Activated CD4-positive, CD25-positive, alpha-beta regulatory T cell treated with anti-CD3 and anti-CD28 coated beads, Interleukin-2, amount 50 U/mL, for 16 hours (primary cell): ENCODE results near the gene APBB1IP.
"Not testable (repeated sequence)": the region's sequence is repeated elsewhere in the genome, so short reads cannot be mapped to it uniquely, and the experiment has no call there.

Experiments used
- DNase-seq: peaks from one replicate; pipeline ENCODE4 v3.0.0-alpha.2; 2020; ENCODE audit warnings: low read depth, low spot score

The APBB1IP gene

GRCh38 chr10:26477501-26477900, 39.4 kb downstream of the APBB1IP start:
- DNase-seq: no peak

GRCh38 chr10:26478061-26478460, 39.9 kb downstream of the APBB1IP start:
- DNase-seq: no peak

DNA sequence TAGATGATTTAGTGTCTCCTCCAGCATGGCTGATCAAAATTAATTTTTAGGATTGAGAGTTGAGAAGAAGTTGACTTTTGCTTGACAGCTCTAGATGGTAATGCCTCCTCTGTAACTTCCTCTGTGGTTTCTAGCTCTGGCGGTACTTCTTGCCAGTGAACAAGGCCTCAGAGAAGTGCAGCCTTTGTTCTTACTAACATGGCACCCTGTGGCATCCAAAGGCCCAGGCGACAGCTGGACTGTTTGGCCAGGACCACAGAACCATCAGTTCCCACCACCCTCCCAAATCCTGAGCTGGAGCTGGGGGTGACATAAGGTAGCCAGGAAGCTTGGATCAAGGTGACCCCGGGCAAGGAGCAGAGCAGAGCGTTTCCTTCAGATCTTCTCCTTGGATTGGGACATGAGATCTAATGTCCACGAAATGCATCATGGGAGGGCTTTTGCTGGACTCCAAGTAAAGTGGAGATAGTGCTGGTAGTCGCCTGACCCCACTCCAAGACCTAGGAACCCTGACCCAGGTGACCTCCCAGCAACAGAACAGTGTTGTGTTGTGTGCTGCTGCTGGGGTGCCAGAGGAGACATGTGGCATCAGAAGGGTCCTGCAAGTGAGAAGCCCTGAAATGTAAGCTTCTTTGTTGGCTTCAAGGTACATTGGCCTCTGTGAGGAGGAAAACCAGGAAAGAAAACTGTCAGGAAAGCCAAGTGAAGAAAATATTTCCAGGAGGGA, 41.8 kb downstream of the APBB1IP start:
- no peak for DNase-seq

- no peak for DNase-seq
These were observed 43.2 kb downstream of the APBB1IP start for GRCh38 chr10:26481315-26481692.

GRCh38 chr10:26481914-26482550, 43.9 kb downstream of the APBB1IP start:
- DNase-seq: no peak

DNA sequence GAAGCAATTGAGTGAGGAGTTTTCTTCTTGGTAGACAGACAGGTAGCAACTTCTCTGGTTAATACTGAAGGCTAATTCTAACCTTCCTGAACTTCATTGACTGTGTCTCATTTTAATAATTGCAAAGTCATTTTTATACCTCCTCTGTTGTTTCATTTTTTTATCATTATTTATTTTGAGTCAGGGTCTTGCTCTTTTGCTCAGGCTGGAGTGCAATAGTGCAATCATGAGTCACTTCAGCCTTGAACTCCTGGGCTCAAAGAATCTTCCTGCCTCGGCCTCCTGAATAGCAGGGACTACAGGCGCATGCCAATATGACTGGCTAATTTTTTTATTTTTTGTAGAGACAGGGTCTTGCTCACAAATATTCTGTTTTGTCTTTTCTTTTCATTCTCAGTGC, 45.4 kb downstream of the APBB1IP start:
- DNase-seq: no peak

DNA sequence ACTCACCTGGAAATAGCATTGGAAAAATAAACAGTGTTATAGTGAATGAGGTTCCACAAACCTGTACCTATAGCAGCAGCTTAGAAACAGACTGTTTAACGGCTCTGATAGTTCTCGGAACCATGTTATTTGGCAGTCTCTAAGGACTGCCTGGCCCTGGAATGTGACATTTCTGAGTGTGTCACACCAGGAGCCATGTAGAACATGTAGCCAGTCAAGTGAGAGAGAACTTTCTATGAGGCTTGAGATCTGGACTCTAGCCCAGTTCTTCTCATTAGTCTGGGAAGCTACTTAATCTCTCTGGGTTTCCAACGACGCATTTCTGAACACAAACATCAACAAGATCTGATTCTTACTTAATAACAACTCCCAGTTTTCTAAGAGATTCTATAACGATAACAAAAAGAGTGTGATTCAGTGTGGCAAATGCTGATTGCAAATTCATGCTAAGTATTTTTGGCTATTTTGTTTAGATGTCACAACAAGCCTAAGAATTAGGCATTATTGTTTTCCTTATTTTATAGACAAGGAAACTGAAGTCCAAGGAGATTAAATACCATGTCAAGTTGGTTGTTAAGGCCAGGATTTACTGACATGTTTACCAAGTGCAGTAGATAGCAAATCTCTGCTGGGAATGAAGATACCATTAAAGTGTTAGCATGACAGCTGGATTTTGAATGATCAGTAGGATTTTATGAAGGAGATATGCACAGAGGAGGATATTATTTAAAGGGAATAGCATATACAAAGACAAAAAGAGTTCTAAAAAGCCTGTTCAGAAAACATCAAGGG, 47.2 kb downstream of the APBB1IP start:
- no peak for DNase-seq

DNA sequence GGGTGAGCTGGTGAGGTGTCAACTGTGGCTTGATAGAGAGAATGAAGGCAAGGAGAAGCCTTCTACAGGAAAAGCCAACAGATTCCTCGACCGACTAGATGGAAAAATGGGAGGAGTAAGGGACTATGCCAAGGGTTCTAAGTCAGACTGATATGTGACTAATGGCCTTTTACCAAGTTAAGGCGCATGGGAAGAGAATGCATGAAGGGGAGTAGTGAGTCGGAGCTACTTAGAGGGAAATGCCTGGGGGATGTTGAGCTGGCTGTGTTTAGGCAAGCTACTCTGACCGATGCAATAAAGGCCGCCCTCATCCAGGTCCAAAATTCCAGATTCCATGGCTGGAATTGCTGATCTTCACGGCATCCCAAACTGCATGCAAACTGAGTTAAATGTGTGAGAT, 48.2 kb downstream of the APBB1IP start:
- DNase-seq: no peak

DNA sequence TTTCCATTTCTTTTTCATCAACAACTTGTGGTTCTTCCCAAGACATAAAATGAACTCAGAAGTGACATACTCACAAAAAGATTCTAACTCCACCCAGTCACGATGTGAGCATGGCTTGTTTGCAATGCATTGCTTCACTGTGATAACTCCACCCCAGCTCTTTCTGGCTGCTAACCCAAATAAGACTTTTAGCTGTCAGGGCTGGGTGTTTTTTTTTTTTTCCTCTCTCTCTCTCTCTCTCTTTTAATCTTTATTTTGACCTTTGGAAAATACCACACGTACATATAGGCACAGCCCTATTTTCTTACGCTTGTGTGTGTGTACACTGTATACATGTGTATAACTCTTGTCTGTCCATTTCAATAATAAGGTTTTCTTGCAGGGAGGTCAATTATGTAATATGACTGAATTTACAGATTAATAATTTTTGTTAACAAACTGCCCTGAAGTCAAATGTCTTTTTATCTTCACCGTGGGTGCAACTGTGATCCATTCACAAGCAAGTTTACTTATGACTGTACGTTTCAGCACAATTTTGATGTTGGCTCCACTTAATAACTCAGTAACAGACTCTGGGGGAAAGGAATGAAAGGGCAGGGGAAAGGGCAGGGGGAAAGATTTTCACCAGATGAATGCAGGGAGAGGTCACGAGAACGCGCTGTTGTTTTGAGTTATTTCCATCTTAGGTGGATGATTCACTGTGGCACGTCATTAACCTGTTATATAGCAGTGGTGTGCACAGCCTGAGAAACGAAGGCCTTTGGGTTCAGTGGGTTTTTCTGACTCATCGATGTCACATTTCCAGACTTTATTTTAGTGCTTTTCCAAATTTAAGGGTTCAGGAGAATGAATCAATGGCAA, 49.1 kb downstream of the APBB1IP start:
- peak; percentile 54 for DNase-seq

GRCh38 chr10:26488344-26488743, 50.2 kb downstream of the APBB1IP start:
- DNase-seq: no peak

DNA sequence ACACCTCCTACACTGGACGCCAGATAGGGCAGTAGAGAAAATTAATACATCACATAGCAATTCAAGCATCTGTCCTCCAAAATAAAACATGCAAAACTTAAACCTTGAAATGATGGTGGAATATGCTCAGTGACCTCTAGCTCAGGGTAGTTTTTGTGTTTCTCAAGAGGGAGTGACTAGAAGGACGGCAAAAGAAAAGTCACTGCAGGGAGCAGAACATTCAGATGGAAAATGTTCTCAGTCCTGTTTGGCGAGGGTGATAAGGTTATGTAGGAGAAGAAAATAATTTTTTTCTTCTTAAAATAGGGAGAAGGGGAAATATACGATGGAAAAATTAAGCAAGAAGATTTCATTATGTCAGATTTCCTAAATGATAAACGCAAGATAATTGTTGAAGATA, 50.9 kb downstream of the APBB1IP start:
- DNase-seq: no peak

- not testable (repeated sequence) for DNase-seq
These were observed 52.2 kb downstream of the APBB1IP start for GRCh38 chr10:26490367-26490766.

GRCh38 chr10:26491276-26491675, 53.1 kb downstream of the APBB1IP start:
- no peak for DNase-seq

- no peak for DNase-seq
These were observed 53.8 kb downstream of the APBB1IP start for GRCh38 chr10:26491934-26492333.

GRCh38 chr10:26492725-26493124, 54.6 kb downstream of the APBB1IP start:
- not testable (repeated sequence) for DNase-seq

DNA sequence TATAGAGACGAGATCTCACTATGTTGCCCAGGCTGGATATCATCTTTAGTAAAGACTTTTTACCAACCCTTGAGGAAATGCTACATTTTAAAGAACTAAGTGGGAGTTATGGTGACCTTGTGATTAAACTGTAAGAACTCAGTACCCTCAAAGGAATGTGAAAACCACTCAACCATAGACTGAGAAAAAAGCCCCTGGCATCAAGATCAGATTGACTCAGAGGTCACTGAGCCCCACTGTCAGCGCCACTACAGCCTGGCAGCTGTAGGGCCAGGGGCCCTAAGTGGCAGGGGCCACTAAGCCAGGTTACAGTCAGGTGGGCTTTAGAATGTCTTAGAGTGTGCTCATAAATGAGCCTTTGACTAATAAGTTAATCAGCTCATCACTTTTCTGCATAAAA, 55.9 kb downstream of the APBB1IP start:
- no peak for DNase-seq

DNA sequence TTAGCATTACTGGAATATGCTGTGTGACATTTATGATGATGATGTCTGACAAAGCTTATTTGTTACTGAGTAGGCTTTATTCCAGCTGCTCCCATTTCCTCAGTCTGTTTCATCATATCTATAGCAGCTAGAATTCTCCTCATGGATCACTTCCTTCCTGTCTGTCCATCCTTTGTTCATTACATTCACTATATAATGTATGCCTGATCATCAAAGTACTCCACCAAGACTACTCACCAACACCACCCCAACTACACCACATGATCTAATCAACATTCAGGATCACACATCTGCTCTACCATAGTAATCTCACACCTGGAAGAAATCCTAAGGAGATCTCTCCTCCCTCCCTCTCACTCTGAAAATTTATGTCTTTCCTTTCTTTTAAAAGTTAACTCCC, 61.3 kb downstream of the APBB1IP start:
- DNase-seq: no peak

GRCh38 chr10:26502986-26503385, 64.8 kb downstream of the APBB1IP start:
- no peak for DNase-seq

DNA sequence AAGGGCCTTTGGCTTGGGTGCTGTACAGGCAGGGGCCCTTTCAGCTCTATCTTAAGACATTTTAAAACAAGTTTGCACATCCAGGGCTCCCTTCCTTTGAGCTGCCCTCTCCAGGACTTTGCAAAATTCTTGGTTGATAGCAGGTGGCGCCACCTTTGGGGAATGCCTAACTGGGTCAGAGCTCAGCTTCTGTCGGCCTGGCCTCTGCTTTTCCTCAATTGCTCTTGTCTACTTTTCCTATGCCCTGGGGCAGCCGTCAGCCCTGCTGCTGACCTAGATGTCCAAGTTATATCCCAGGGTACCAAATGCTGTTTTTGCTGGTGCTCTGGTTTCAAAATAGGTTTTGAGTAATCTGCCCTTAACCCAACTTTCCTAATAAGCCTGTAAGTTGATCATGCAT, 65.8 kb downstream of the APBB1IP start:
- DNase-seq: no peak

GRCh38 chr10:26504429-26504828, 66.3 kb downstream of the APBB1IP start:
- DNase-seq: not testable (repeated sequence)

DNA sequence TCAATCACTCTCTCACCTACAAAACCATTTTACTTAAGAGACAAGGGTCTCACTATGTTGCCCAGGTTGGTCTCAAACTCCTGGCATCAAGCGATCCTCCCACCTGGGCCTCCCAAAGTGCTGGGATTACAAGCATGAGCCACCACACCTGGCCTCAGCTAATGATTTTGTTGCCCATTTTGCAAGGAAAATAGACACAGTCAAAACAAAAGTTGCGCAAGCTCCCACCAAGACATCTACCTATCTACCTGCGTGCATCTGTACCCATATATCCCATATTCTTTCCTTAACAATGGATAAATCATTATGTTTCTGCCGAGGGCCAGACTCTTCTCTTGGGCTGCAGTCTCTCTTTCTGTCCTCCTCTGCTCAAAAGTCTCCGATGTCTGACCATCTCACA, 67.3 kb downstream of the APBB1IP start:
- no peak for DNase-seq

- no peak for DNase-seq
These were observed 68.6 kb downstream of the APBB1IP start for GRCh38 chr10:26506736-26507135.
